ENCODE measurements around the gene ADRB2. TPM values are rescaled to one million over a fixed set of nuclear protein-coding genes. Genes with fewer than 3 reads are reported as not detected.

Gene ADRB2
- total RNA-seq, 1 experiment from 2014 or later, result 0.07 TPM

DNA sequence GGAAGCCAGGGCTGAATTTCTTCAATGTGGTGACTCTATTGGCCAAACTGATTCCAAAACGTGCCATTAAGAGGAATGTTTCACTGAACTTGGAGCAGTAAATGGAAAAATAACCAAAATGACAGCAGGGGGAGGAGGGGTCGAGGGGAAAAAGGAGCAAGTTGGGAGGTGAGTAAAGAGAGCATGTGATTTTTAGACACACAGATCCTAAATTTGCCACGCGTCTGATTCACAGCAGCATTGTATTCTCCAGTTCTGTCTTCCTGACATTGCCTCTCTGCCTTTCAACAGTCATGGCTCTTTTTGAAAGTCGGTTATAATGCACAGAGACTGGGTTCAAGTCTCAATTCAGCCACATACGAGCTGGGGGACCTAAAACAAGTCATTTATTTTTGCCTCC, 22.0 kb upstream of the ADRB2 start:
- no peak for DNase-seq (ENCODE audit: extremely low read depth, low read depth)

DNA sequence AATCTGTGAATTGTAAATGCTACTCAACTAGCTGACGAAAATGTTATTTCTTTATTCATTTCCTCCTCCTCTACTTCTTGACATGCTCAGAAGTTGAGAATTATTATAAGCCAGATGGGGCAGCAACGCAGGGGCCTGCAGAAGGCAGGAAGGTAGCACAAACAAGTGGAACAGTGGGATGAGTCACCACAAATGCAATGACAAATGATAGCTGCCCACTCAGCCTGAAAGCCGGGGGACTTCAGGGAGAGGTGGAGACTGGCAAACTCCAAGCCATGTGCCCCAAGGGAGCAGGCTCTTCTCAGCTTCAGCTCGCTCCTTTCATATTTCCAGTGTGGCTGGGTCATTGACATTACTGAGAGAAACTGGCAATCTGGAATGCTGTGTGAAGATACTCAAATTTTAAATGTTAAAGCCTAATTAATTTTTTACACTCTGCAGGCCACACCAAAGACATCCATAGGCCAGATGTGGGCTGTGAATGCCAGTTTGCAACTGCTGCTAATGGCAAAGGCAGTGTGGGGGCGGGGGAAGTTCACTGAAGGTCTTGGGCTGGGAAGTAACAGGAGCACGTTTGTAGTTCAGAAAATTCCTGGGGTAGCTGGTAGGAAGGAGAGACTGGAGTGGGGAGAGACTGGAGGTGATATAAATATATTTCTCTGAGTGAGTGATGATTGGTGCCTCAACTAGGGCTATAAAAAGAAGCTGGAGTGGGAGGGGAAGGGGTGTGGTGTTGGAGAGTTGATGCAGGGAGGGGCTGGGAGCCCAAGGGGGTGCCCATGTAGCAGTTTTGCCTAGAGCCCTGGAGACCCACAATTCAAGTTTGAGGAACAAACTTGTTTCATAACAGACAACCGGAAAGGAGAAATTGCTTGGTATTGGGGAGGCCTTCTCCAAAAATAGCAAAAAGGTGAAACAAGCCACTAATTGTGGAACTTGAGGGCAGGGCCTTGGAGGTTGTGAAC, 20.8 kb upstream of the ADRB2 start:
- no peak for DNase-seq (ENCODE audit: extremely low read depth, low read depth)

DNA sequence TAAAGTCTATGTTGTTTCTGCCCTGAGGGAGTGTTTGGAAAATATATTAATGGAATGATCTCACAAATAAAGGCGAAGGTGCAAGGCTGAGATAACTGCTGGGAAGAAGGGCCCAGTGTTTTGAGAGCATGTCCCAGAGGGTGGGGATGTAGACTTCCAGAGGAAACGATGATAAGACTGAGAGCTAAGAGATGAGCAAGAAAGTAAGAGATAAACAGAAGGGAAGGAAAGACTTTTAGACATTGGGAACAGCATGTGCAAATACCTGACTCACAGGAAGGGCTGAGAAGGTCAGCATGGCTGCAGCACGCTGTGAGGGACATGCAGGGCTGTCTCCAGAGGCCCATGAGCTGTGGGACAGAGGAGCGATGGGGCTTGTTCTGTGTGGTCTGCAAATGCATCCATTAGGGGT, 19.9 kb upstream of the ADRB2 start:
- DNase-seq (ENCODE audit: extremely low read depth, low read depth), result no peak

DNA sequence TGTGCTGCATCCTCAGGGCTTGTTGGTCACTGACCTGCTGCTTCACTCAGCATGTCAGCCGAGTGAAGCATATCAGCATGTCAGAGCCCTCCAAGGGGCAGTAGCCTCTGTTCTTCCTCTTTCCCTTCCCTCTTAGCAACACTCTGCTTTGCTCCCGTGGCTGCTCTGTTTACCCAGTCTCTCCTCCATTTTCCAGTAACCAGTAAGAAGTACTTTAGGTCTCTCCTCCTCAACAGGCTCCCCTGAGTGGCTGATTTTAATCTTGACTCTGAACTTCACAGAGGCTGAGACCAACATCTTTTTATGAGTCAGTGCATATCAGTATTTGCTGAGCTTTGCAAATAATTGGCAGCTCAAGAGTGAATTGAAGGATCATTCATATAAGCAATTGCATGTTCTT, 18.6 kb upstream of the ADRB2 start:
- DNase-seq (ENCODE audit: extremely low read depth, low read depth), result no peak

DNA sequence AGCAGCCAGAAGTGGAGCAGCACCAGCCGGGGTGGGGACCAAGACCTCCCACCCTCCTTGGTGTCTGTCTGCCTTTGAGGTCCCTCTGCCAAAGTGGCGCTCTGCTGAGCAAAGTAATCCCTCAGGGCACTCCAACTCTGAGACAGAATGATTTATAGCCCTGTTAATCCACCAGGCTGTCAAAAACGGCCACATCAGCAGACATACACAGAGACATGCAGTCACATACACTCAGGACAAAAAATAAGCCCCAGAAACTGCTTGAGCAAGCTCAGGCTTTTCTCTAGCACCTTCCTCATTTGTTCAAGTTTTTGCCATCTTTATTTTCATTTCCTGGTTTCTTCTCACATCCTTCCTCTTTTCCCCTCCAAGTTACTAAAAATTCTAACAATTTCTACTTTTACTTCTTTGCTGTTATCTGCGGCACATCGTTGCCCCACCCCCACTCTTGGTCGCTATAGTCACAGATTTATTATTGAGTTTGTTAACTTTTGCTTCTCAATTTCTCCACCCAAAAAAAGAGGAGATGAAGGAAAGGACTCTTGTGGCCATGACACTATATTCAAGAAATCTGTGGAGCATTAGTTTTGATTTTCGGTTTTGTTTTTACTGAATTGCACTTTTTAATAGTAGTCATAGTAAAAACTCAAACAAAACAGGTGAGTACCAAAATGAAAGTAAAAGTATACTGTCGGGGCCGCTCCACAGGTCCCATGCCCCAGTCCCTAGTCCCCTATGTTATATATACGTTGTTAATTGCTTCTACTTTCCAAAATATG, 17.4 kb upstream of the ADRB2 start:
- no peak for DNase-seq (ENCODE audit: extremely low read depth, low read depth)

DNA sequence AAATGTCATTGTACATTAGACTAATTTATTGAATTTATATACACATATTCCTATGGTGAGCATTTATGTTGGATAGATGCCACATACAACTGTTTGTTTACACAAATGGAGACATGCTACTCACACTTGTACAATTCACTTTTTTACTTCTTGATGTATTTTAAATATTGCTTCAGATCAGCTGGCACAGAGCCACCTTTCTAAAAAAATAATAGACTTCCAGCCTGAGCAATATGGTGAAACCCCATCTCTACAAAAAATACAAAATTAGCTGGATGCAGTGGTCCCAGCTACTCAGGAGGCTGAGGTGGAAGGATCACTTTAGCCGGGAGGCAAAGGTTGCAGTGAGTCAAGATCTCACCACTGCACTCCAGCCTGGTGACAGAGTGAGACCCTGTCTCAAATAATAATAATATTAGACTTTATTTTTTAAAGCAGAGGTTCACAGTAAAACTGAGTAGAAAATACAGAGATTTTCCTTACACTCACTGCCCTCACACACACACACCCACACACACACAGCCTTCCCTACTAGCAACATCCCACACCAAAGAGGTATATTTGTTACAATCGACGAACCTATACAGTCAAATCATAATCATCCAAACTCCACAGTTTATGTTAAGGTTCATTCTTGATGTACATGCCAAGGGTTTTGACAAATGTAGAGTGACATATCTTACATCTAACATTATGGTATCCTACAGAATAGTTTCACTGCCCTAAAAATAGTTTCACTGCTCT, 16.5 kb upstream of the ADRB2 start:
- no peak for DNase-seq (ENCODE audit: extremely low read depth, low read depth)

DNA sequence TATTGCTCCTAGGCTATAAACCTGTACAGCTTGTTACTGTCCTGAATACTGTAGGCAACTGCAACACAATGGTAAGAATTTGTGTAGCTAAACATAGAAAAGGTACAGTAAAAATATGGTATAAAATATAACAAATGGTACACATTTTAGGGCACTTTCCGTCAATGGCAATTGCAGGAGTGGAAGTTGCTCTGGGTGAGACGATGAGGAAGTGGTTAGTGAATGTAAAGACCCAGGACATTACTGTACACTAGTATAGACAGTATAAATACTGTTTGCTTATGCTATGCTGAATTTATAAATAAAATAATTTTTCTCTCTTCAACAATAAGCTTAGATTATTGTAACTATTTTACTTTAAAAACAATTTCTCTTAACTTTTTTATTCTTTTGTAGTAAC, 15.6 kb upstream of the ADRB2 start:
- DNase-seq (ENCODE audit: extremely low read depth, low read depth), result no peak

DNA sequence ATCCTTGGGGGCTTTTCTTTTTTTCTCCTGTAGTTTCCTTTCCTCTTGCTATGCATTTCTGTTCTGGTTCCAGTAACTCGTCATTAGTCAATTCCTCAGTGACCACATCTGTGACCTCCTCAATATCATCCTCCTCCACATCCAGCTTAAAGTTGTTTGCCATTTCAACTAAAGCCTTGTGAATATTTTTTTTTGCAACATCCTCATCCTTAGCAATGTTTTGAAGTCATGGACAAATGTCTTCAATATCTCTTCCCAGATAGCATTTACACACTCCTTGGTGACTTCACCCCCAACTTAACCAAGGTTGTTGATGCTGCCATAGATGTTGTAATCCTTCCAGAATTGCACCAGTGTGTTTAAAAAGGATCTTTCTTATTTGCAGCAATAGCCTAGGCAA, 14.7 kb upstream of the ADRB2 start:
- DNase-seq (ENCODE audit: extremely low read depth, low read depth), result no peak

DNA sequence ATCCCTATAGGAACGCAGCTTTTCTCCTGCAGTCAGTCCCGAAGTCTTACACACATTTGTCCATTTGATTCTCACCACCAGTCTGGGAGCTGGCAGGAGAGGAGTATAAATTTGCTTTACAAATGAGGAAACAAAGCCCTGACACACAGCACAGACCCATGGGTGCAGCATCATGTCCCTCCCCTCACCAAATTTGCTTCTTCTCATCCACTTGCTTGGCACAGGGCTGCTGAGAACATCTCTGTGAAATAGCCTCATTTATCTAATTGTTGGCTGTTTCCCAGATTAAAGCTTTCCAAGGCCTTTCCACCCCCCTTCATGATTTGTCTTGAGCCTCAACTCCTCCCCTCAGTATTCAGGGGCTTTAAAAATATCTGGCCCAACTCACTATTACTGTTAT, 11.3 kb upstream of the ADRB2 start:
- no peak for DNase-seq (ENCODE audit: extremely low read depth, low read depth)

DNA sequence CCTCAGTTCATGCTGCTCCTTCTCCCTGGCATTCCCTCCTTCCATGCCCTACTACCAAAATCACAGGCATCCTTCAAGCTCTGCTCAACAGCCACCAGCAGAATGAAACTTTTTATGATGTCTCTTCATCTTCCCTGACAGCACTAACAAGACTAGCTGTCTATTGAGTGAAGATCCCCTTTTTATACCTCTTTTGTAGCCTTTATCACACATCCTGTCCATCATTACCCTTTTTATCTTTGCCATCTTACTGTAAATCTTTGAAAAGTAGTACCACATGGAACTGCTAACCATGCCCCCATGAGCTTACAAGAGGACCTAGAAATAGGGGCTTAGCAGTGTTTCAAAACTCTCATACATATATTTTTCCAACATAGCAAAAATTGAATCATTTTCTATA, 10.8 kb upstream of the ADRB2 start:
- DNase-seq (ENCODE audit: extremely low read depth, low read depth), result no peak

DNA sequence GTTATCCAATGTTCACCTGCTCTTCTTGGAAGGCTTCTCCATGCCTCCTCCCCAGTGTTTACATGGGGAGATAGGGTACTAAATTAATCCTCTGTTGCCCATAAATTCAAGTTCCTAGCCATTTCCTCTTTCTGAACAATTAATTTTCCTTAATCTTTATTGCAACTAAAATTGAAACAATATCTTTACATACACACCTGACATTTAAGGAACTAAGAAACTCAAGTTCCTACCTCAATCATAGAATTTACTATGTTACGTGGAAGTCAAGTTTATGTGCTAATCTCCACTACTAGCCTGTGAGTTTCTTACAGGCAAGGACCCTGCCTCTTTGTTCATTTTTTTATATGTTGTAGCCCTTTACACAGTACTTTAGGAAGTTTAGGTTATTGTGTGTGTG, 10.1 kb upstream of the ADRB2 start:
- DNase-seq (ENCODE audit: extremely low read depth, low read depth), result no peak

DNA sequence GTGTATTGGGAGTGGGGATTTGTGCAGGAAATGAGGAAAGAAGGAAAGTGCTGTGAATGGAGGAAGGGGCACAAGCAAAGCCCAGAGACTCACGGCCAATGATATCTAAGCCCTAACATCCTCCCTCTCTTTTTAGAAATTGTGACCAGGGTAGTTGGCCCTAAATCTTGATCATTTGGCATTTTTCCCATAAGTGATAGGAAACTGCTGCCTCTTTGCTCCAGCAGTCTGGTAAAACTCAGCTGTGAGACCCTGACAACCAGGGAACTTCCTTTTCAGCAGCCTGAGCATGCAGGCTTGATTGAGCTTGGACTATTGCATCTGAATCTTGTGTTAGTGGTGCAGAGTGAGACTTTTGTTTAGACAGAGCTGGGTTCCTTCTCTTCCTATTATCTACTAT, 9.6 kb upstream of the ADRB2 start:
- DNase-seq (ENCODE audit: extremely low read depth, low read depth), result no peak

DNA sequence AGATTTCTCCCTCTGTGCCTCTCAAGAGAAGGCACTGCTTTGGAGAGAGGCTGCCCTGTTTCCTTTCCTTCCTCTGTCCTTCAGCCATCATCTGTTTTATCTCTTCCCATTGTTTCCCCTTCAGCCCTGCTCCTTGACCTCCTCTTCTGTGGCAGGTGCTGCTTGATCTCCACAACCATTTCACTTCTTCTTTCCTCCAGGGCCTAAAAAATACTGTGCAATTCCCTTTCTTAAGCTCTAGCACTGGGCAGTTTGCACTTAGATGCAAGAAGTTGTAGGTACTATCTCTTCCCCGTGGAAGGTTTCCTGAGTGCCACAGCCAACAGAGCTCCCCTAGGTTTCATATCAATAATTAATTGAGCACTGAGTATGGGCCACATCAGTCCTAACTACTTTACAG, 8.8 kb upstream of the ADRB2 start:
- DNase-seq (ENCODE audit: extremely low read depth, low read depth), result no peak

DNA sequence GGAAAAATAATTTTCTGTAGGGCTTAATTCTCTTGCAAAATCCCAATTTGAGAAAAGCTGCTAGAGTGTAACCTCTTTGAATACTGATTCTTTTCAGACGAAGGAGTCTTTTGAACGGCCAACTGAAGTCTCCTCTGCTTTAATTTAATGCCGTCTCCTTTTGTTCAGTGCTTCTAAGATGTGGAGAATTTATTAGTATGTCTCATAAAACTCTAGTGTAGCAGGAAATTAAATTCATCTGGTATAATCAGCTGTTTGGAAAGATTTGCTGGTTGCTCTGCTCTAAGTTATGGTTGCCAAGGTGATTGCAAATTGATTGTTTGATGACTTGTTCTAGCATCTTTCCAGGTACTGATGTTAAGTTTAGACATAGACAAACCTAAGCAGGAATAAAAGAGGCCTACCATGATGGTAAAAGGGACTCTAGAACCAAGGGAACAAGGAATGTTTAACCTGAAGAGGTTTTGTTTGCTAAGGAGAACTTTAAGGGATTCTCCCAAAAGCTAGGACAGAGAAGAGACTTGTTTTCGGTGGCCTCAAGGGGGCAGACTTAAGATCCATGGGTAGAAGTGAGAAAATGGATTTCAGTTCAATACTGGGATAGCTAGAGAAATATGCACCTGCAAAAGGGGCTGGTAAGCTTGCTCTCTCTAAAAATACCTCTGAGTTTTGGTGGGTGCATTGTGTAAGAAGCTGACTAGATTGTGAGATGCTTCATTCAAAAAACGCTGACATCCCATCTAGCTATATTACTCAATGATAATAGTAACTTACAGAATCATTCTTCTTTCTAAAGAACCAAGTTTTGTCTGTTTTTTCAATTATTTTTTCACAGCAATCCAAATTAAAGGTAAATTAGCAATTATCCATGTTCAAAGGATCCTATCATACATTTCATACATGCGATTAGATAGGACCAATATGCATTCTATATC, 5.7 kb upstream of the ADRB2 start:
- DNase-seq (ENCODE audit: extremely low read depth, low read depth), result peak; percentile 23

DNA sequence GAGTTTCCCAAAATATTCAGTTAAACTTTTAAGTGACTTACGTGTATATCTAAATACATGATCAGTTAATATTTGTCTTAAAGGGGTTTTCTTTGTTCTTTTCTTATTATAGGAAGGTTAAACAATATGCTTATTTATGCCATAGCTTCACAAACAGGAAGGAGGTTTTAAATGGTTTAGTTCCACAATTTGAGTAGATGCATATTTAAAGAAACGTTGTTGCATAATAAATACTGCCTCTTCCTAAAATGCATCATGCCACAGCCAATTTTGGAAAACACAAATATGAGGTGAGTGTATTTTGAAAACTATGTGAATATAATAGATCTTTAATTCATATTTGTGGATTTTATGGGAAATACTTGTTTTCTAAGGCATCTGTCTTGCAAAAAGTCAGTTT, 2.5 kb upstream of the ADRB2 start:
- DNase-seq (ENCODE audit: extremely low read depth, low read depth), result no peak

DNA sequence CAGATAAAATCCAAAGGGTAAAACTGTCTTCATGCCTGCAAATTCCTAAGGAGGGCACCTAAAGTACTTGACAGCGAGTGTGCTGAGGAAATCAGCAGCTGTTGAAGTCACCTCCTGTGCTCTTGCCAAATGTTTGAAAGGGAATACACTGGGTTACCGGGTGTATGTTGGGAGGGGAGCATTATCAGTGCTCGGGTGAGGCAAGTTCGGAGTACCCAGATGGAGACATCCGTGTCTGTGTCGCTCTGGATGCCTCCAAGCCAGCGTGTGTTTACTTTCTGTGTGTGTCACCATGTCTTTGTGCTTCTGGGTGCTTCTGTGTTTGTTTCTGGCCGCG, 727 bp upstream of the ADRB2 start:
- no peak for DNase-seq (ENCODE audit: extremely low read depth, low read depth)

DNA sequence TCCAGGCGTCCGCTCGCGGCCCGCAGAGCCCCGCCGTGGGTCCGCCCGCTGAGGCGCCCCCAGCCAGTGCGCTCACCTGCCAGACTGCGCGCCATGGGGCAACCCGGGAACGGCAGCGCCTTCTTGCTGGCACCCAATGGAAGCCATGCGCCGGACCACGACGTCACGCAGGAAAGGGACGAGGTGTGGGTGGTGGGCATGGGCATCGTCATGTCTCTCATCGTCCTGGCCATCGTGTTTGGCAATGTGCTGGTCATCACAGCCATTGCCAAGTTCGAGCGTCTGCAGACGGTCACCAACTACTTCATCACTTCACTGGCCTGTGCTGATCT, 294 bp downstream of the ADRB2 start:
- no peak for DNase-seq (ENCODE audit: extremely low read depth, low read depth)

DNA sequence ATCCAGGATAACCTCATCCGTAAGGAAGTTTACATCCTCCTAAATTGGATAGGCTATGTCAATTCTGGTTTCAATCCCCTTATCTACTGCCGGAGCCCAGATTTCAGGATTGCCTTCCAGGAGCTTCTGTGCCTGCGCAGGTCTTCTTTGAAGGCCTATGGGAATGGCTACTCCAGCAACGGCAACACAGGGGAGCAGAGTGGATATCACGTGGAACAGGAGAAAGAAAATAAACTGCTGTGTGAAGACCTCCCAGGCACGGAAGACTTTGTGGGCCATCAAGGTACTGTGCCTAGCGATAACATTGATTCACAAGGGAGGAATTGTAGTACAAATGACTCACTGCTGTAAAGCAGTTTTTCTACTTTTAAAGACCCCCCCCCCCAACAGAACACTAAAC, 1.3 kb downstream of the ADRB2 start:
- no peak for DNase-seq (ENCODE audit: extremely low read depth, low read depth)

DNA sequence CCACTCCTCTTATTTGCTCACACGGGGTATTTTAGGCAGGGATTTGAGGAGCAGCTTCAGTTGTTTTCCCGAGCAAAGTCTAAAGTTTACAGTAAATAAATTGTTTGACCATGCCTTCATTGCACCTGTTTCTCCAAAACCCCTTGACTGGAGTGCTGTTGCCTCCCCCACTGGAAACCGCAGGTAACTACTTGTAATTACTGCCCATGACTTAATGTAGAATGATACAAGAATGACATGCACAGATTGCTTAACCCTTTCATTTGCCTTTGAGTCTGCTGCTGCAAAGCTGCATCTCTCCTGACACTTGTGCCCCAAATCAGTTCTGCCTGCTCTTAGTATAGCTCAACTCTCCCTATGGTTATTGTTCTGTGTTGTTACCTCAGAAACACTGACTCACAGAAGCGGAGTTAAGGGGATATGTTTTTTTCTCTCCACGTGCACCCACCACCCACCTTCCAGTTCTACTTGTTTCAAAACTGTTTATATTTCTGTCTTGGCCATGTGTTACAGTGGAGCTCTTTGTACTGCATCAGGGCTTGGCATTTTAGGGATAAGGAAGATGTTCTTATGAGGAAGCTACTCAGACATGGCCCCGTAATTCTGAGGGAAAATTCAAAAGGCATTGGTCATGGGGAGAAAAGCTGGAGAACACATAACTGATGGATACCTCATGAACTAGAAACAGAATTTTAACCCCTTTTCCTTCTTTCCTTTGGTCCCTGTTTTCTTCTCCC, 2.3 kb downstream of the ADRB2 start:
- DNase-seq (ENCODE audit: extremely low read depth, low read depth), result no peak

DNA sequence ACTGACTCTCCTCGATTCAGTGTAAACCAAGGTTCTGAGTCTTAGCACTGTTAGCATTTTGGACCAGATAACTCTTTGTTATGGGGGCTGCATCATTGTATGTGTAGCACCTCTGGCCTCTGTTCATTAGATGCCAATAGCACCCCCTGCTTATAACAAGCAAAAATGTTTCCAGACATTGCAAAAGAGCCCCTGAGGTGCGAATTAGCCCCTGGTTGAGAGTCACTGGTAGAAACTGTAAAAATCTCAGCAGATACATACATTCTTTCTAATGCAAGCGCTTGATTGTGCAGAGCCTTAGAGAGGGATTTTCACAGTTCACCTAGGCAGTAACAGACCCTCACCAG, 2.8 kb downstream of the ADRB2 start:
- no peak for DNase-seq (ENCODE audit: extremely low read depth, low read depth)
